GM18909 (cell line): ENCODE data around the gene KLK11.
"Not testable (repeated sequence)": the region's sequence is repeated elsewhere in the genome, so short reads cannot be mapped to it uniquely, and the experiment has no call there.

Experiments used
- ATAC-seq: cut with Tn5 transposase; IDR thresholded peaks from one replicate; pipeline ENCODE4 v1.9.1; 2021; ENCODE audit warnings: mild to moderate bottlenecking; ENCODE audit not compliant: unreplicated experiment, poor library complexity

The KLK11 gene

DNA sequence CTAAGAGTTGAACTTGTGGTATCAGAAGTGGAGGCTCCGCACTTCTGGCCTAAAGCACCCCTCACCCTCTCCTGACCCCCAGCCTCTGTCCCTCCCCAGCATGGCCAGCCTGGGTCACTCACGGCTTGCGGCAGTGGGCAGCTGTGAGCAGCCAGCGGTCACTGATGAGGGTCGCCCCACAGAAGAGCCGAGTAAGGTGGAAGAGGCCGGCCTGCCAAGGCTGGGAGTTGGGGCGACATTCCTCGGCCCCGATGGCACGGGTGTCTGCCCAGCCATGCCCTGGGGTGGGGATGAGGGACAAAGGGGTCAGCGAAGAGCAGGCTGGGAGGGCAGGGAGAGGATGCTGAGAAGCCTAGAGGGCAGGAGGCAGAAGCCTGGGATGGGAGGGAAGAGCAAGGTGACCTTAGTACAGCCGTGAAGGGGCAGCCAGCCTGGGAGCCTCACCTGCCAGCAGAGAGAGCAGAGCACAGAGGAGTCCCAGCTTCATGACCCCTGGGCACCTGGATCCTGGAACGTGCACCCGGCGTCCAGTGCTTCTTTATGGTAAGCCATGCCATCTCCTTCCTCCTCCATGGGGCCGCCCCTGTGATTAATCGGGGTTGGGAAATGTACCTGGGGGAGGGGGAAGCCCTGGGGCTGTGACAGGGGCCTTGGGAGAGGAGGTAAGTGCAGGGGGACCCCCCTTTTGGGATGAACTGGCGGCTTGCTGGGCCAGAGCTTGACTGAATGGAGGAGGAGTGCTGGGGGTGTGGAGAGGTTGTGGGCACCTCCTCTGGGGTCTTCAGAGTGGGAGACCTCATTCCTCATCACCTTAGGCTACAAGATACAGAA is 17.1 kb downstream of the KLK11 start:
- ATAC-seq: no peak

DNA sequence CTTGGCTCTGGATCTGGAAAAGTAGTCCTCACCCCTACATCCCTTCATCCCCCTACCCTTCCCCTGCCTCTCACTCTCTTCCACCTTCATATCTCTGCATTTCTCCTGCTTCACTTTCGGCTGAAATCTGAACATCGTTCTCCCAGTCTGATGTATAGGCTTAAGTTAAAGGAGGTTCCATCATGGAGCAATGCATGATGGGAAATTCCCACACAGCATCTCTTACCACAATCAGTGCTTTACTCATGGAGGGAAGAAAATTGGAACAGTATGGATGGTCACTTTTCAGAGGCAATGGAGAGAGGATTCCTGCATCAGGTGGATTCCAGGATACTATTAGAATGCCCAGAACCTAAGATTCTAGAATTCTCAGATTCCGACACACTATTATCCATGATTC is 18.9 kb downstream of the KLK11 start:
- no peak for ATAC-seq

DNA sequence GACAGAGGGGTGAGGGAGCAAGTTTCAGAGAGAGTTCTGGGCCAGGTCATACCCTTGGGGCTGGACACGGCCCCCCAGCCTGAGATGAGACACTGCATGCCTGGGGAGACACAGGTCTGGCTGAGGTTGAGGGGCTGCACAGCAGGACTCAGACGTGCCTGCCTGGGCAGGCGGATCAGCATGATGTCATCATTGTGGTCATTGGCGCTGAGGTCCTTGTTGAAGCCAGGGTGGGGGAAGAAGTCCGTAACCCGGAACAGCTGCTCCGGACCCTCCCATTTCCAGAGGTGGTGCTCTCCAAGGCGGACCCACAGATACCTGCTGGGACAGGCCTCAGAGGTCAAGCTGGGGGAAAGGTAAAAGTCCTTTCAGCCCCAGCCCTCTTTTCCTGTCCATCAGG is 20.0 kb downstream of the KLK11 start:
- no peak for ATAC-seq

DNA sequence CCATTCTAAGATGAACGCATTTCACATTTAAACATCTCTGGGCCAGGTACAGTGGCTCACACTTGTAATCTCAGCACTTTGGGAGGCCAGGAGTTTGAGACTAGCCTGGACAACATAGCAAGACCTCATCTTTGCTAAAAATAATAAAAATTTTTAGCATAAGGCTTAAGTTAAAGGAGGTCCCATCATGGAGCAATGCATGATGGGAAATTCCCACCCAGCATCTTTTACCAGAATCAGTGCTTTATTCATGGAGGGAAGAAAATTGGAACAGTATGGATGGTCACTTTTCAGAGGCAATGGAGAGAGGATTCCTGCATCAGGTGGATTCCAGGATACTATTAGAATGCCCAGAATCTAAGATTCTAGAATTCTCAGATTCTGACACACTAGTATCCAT is 21.2 kb downstream of the KLK11 start:
- ATAC-seq: no peak

DNA sequence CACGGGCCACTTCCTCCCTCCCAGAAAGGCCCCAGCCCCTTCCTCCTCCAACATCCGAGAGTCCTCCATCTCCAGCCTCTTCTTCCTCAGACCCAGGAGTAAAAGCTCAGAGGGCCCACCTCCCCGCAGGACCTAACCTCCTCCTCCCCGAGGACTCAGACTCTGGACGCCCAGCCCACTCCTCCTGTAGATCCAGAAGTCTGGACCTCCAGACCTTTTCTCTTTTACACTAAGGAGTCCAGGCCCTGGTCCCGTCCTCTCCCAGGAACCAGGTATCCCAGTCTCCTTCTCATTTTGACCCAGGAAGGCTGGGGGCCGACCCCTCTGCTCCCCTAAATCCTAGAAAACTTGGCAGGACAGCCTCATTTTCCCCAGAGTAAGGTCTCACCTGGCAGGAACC is 23.1 kb downstream of the KLK11 start:
- ATAC-seq: no peak

DNA sequence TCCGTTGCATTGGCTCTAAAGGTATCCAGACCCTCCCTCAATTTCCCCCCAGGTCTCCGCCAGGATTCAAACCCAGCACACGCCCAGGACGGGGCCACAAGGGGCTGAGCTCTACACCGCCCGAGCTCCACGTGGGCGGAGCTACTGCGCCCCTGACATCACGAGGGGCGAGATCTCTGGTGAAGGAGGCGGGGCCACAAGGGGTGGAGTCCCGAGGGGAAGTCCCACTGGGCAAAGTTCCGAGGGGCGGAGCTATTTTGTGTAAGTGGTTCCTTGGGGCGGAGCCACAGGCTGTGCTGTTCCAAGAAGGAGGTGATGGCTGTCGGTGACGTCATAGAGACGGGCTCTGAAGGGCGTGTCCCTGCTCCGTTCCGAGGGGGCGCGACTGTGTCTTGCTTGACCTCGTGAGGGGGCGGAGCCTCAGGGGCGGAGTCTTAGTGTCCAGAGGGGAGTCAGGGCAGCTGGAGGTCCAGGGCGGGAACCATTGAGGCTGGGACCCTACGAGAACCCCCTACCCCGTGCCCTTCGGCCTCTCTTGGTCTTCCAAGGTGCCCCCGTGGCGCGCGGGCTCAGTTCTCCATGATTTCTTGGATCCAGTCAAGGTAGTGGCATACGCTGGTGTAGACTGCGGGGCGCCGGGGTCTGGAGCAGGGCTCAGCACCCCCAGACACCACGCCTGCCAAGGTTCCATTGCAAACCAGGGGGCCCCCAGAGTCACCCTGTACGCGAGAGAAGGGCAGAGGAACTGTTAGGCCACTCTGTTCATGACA is 23.7 kb downstream of the KLK11 start:
- ATAC-seq: no peak

DNA sequence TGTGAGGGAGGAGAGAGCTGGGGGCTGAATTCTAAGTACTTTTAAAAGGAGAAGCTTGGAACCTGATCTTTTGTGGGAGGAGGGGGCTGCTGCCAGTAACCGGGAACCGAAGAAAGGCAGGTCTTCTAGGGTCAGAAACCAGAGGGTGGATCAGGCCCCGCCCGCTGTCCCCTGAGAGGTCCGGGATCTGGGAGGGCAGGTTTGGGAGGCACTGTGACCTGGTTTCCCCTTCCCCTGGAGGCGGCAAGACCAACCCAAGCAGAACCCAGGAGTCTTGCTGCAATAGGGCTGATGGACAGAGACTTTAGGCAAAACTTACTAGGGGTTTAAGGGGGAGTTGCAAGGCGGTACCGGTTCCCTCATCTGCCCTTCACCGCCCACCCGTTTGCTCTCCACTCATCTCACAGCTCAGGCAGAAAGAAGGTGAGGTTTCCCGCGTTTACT is 24.3 kb downstream of the KLK11 start:
- no peak for ATAC-seq

DNA sequence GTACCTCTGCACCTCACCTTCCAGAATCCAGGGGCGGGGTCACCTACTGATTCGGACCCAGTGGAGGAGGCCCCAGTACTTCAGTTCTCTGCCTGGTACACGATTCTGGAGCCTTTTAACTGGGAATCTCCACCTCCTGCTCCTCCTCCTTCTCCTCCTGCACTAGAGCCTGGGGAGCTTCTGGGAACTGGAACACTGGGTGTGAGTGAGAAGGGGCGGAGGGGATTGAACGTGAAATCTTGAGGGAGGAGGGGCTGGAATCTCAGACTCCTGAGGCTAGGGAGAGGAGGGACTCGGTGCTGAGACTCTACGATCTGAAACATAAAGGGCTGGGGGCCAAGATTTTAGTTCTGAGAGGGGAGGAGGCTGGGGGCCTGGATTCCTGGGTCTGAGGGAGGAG is 24.9 kb downstream of the KLK11 start, which contains the start of gene KLK8:
Gene KLK8, minus strand, starts transcription at position 90 of the 400 bp plus-strand sequence. CDS start 437 bp downstream, outside the sequence.
- no peak for ATAC-seq

DNA sequence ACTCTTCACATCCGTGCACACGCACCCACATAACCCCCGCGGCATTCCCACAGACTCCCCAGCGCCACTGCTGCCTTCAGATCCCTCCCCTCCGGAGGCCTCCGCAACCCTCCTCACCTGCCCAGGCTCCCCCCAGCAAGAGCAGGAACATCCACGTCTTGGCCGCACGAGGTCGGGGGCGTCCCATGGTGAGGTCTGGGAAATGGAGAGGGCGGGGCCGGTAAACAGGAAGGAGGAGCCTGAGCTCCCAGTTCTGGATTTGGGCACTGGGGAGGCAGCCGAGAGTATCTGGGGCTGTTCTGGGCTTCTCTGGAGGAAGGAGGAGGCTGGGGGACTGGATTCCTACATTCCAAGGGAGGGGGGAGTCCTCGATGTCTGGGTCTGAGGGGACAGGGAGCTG is 25.4 kb downstream of the KLK11 start:
- ATAC-seq: no peak

DNA sequence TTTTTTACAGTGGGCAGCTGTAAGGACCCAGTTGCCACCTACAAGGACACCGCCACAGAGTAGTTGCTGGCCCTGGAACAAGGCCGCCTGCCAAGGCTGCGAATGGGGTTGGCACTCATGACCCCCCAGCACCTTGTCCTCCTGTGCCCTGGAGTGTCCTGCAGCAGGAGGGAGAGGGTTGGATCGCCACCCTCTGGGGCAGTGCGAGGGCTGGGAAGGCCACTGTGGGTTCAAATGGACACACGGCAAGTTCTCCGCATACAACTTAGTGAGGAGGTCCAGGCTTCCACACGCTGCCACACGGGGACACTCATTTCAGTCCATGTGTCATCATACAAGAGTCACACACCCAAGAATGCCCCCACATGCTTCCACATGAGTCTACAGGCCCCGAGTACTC is 26.0 kb downstream of the KLK11 start:
- no peak for ATAC-seq

DNA sequence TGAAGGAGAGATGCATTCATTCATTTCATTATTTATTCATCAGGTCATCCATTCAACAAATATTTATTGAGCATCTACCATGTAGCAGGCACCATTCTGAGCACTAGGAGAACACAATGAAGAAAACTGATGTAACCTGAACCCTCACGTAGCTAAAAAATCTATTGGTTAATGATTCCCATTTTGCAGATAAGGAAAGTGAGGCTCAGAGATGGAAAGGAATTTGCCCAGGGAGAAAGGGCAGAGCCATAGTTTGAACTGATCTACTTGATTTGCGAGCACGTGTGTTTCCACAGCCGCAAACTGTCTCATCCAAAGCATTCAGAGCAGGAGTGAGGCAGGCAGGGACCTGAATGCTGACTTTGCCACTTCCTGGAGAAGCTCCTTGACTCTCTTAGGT is 27.7 kb downstream of the KLK11 start:
- no peak for ATAC-seq

DNA sequence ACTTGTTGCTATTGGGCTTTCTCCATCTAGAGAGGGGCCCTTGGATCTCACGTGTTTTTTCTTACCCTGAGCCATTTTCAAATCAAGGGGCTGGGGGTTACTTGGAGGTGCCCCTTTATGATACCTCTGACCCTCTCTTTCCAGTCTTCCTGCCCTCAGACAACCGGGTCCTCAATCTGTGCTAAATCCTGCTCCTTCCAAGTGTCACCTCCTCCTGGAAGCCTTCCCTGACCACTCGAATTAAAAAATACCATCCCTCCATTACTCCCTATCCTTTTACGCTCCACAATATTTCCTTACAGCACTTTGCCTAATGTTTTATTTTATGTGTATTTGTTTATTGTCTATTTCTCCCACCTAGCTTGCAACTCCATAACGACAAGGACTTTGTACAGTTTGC is 28.4 kb downstream of the KLK11 start:
- ATAC-seq: no peak

DNA sequence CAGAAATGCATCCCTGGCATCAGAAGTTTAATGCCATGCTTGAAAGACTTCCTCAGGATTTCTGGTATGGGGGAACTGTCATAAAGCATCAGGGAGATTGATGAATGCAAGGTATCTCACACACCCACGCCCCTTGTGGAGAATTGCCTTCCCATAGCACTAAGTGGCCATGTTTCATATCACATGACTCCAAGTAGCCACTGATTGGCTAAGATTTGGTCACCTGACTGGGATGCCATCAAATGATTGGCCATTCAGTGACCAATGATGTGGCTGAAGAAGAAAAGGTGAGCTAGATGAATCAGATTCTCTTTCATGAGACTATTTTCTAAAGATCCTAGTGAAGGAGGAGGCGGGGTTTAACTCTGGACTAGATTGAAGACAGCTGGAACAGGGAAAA is 32.3 kb downstream of the KLK11 start:
- no peak for ATAC-seq

DNA sequence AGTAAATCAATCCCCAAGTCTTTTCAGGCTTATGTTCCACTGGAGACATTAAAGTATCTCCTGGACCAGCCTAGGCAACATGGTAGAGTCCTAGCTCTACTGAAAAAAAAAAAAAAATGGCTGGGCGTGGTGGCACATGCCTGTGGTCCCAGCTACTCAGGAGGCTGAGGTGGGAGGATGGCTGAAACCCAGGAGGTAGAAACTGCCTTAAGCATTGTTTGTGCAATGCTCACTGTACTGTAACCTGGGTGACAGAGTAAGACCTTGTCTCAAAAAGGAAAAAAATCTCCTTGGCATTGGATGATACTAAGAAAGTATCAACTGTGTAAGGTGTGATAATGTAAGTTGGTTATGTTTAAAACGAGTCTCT is 33.8 kb downstream of the KLK11 start:
- ATAC-seq: no peak

DNA sequence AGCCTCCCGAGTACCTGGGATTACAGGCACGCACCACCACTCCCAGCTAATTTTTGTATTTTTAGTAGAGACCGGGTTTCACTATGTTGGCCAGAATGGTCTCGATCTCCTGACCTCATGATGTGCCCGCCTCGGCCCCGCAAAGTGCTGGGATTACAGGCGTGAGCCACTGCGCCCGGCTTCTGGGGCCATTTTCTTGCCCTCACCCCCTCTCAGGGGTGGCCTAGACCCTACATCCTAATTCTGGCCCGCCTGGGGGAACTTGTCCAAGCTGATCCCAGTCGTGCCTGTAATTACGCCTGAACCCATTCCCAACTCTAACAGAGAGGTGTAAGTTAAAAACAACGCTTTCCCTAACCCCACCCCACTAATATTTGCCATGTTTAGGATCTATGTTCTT is 42.0 kb downstream of the KLK11 start:
- ATAC-seq: not testable (repeated sequence)

DNA sequence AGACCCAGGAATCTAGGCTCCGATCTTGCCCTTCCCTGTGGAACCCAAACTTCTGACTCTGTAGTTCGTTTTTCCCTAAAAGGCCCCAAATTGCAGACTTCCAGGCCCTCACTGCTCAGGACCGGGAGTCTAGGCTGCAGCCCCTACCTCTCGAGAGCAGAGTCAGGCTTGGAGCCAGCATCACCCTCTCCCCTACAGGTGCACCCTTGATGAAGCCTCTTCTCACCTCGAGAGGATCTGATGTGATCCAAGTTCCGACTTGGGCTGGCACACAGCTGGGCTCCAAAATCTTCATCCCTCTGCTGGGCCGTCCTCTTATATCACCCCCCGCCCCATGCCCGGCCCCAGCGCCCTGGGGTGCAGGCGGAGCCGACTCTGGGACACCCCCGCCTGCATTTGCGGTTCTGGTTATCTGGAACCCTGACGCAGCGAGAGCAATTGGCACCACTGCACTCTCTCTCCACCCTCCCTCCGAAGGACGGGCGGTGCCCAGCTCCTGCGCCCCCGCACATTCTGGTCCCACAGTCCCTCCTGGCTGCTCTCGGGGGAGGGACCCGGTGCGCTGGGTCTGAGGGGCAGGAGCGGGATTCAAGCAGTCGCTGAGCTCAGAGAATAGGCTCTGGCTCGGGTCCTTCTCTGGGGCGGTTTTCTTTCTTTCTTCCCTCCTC is 42.7 kb downstream of the KLK11 start, which contains the start of gene KLK7:
Gene KLK7, minus strand, starts transcription at position 293 of the 668 bp plus-strand sequence. CDS start 1,518 bp downstream, outside the sequence.
- no peak for ATAC-seq

DNA sequence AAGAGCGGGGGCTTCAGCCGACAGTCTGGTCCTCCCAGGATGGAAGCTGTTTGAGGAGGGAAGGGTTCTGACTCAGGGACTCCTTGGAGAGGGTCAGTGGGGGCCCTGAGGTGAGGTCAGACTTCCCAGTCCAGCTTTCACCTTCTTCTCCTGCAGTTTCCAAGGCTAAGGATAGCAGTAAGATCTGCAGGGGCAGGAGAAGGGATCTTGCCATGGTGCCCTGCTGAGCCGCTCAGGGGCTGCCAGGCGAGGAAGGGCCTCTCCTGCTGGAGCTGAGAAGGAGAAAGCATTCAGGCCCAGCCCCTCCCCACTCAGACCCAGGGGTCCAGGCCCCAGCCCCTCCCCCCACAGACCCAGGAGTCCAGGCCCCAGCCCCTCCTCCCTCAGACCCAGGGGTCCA is 44.2 kb downstream of the KLK11 start:
- no peak for ATAC-seq

DNA sequence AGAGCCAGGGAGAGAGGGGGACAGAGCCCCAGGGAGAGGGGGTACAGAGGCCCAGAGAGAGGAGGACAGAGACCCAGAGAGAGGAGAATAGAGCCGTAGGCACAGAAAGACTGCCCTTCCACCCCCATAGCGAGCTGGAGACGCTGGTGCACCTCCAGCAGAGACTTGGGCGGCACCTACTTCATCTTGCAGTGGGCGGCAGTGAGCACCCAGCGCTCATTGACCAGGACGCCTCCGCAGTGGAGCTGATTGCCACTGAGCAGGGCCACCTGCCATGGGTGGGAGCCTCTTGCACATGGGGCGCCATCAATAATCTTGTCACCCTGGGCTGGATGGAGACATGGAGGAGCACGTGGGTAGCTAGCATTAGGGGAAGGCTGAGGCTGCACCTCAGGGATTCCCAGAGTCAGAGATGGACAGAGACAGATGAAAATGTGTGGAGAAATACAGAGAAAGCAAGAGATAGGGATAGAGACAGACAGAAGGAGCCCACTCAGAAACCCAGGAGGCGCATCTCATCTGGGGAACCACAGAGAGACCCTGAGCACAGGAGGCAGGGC is 44.7 kb downstream of the KLK11 start:
- ATAC-seq: no peak

DNA sequence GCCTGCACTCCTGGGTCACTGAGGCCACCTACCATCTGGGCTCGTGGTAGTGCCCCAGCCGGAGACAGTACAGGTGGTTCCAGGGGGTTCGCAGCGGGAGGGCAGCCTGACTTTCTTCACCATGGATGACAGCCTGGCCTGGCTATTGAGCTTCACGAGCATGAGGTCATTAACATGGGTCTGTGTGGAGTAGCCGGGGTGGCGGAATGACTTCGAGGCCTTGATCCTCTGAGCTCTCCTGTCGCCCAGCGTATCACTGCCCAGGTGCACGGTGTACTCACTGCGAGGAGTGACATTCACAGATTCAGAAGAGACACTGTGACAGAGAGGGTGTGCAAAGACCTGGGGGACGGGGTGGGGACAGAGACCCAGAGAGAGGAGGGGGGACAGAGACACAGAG is 46.2 kb downstream of the KLK11 start:
- no peak for ATAC-seq

DNA sequence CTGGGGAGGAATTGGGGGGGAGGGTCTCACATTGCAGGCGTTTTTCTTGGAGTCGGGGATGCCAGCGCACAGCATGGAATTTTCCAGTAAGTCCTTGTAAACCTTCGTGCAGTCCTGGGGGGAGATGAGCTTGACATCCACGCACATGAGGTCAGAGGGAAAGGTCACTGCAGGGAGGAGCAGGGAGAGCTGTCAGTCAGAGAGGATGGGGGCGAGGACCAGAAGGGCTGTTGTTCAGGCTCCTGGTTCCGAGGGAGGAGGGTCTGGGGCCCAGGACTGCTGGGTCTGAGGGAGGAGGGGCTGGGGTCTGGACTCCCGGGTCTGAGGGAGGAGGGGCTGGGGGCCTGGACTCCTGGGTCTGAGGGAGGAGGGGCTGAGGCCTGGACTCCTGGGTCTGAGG is 46.7 kb downstream of the KLK11 start:
- ATAC-seq: no peak
